ENCODE measurements around the gene CHRNA7. TPM values are rescaled to one million over a fixed set of nuclear protein-coding genes. Genes with fewer than 3 reads are reported as not detected.
A peak's percentile ranks its signal among the peaks of the same experiment; 100 is the strongest.
"Not testable (repeated sequence)": the region's sequence is repeated elsewhere in the genome, so short reads cannot be mapped to it uniquely, and the experiment has no call there.

The CHRNA7 gene
- total and polyA plus RNA-seq, 8 donors = 0.76 to 9.2 (median 4.0) TPM

GRCh38 chr15:32132859-32133258, 102.5 kb downstream of the CHRNA7 start:
- Histone ChIP-seq H3K4me3 (no peak overlapping the region), H3K27ac (no peak overlapping the region), H3K36me3 (no peaks in the 10 kb centered on the region), H3K27me3 (no peaks in the 10 kb centered on the region), H3K4me1 (peaks cover 0 to 6% (median 3%) of the 10 kb centered on the region in 3 donors), H3K9me3 (no peaks in the 10 kb centered on the region)
- intact Hi-C loops (cut with DNase I) = no loop called here
- no peak for ATAC-seq
- 13 to 18% methylated on average over 2 of the region's 2 CpGs for WGBS, 2 donors
- no peak for FAIRE-seq
- TF ChIP-seq CTCF (IDR thresholded peaks at IDR 0.05) = no peak
- no peak for DNase-seq

- no peak for FAIRE-seq
- H3K4me1 ChIP-seq = peaks cover 0 to 6% (median 3%) of the 10 kb centered on the region in 3 donors
- 7 to 11% methylated on average over 5 of the region's 5 CpGs for WGBS, 2 donors
- H3K9me3 ChIP-seq = no peaks in the 10 kb centered on the region
- no peak for TF ChIP-seq CTCF (IDR thresholded peaks at IDR 0.05)
- peak; percentile 78 to 91 (median 88) for ATAC-seq
- peak overlapping the region in 1 of 4 donors; percentile 8 for H3K4me3 ChIP-seq
- intact Hi-C loops (cut with DNase I) = no loop called here
- no peaks in the 10 kb centered on the region for H3K36me3 ChIP-seq
- peak in 3 of 6 donors; percentile 39 to 49 (median 48) for DNase-seq
- H3K27me3 ChIP-seq = no peaks in the 10 kb centered on the region
- H3K27ac ChIP-seq = peak overlapping the region in 1 of 4 donors; percentile 9
Measured at GRCh38 chr15:32134842-32135241, 104.5 kb downstream of the CHRNA7 start.

GRCh38 chr15:32135335-32135734, 105.0 kb downstream of the CHRNA7 start:
- peak in 1 of 6 donors; percentile 50 for DNase-seq

GRCh38 chr15:32145512-32145911, 115.2 kb downstream of the CHRNA7 start:
- intact Hi-C loops (cut with DNase I); FAIRE-seq: not testable (repeated sequence)
- 88 to 91% methylated on average over 10 of the region's 10 CpGs for WGBS, 2 donors

More at GRCh38 chr15:32135335-32135734, 105.0 kb downstream of the CHRNA7 start:
- FAIRE-seq (no peak), ATAC-seq (peak; percentile 79 to 85 (median 81))
- Histone ChIP-seq H3K4me3 (peak overlapping the region in 1 of 4 donors; percentile 8), H3K9me3 (no peaks in the 10 kb centered on the region), H3K27me3 (no peaks in the 10 kb centered on the region), H3K4me1 (peaks cover 0 to 6% (median 3%) of the 10 kb centered on the region in 3 donors), H3K36me3 (no peaks in the 10 kb centered on the region), H3K27ac (peak overlapping the region in 1 of 4 donors; percentile 9)
- intact Hi-C loops (cut with DNase I) = no loop called here
- no peak for TF ChIP-seq CTCF (IDR thresholded peaks at IDR 0.05)
- 15 to 22% methylated on average over 8 of the region's 8 CpGs for WGBS, 2 donors

GRCh38 chr15:32148833-32149555, 118.7 kb downstream of the CHRNA7 start:
- Histone ChIP-seq H3K27me3 (no peaks in the 10 kb centered on the region), H3K4me1 (no peaks in the 10 kb centered on the region), H3K36me3 (no peaks in the 10 kb centered on the region), H3K9me3 (no peaks in the 10 kb centered on the region), H3K4me3 (no peak overlapping the region), H3K27ac (no peak overlapping the region)
- intact Hi-C loops (cut with DNase I) = no loop called here
- no peak for ATAC-seq
- 87 to 90% methylated on average over 15 of the region's 15 CpGs for WGBS, 2 donors
- no peak for TF ChIP-seq CTCF (IDR thresholded peaks at IDR 0.05)
- DNase-seq = no peak
- no peak for FAIRE-seq

More at GRCh38 chr15:32145512-32145911, 115.2 kb downstream of the CHRNA7 start:
- H3K4me1 ChIP-seq, H3K27me3 ChIP-seq, DNase-seq, ATAC-seq, H3K27ac ChIP-seq, H3K9me3 ChIP-seq, H3K4me3 ChIP-seq, H3K36me3 ChIP-seq: not testable (repeated sequence)
